Fibroblast of skin of right biceps (primary cell): Measurements from ENCODE around the gene MAP4K4.

Experiments
- DNase-seq: peaks from one replicate; pipeline ENCODE4 v3.0.0-alpha.2; 2013

Gene MAP4K4

GRCh38 chr2:101697124-101698013, at the start of gene MAP4K4:
Gene MAP4K4 (plus strand): TSS chr2:101697707. CDS start chr2:101698081, 374 bp downstream.
- DNase-seq = peak; percentile 89

GRCh38 chr2:101653469-101653868, 44.0 kb upstream of the MAP4K4 start:
- DNase-seq = no peak

- peak; percentile 57 for DNase-seq
Observed at GRCh38 chr2:101655702-101656422, 41.6 kb upstream of the MAP4K4 start.

GRCh38 chr2:101657787-101658186, 39.7 kb upstream of the MAP4K4 start:
- DNase-seq = no peak

GRCh38 chr2:101658387-101658786, 39.1 kb upstream of the MAP4K4 start:
- no peak for DNase-seq

- no peak for DNase-seq
Observed at GRCh38 chr2:101665312-101665711, 32.2 kb upstream of the MAP4K4 start.

- DNase-seq = no peak
Observed at GRCh38 chr2:101667823-101668222, 29.7 kb upstream of the MAP4K4 start.

- DNase-seq = no peak
Observed at GRCh38 chr2:101672047-101672446, 25.5 kb upstream of the MAP4K4 start.

- DNase-seq = no peak
Observed at GRCh38 chr2:101673920-101674319, 23.6 kb upstream of the MAP4K4 start.

- DNase-seq = no peak
Observed at GRCh38 chr2:101675512-101675911, 22.0 kb upstream of the MAP4K4 start.

GRCh38 chr2:101676674-101677073, 20.8 kb upstream of the MAP4K4 start:
- DNase-seq = no peak

GRCh38 chr2:101677658-101678057, 19.8 kb upstream of the MAP4K4 start:
- no peak for DNase-seq

- no peak for DNase-seq
Observed at GRCh38 chr2:101678379-101678778, 19.1 kb upstream of the MAP4K4 start.

- DNase-seq = peak; percentile 88
Observed at GRCh38 chr2:101679037-101679726, 18.3 kb upstream of the MAP4K4 start.

GRCh38 chr2:101679801-101680487, 17.6 kb upstream of the MAP4K4 start:
- DNase-seq = no peak

GRCh38 chr2:101682311-101682710, 15.2 kb upstream of the MAP4K4 start:
- DNase-seq = no peak

GRCh38 chr2:101684313-101684712, 13.2 kb upstream of the MAP4K4 start:
- no peak for DNase-seq

GRCh38 chr2:101688261-101688660, 9.2 kb upstream of the MAP4K4 start:
- DNase-seq = peak; percentile 71

- DNase-seq = no peak
Observed at GRCh38 chr2:101689114-101689825, 8.2 kb upstream of the MAP4K4 start.

GRCh38 chr2:101690547-101691152, 6.9 kb upstream of the MAP4K4 start:
- DNase-seq = no peak

- no peak for DNase-seq
Observed at GRCh38 chr2:101692041-101692440, 5.5 kb upstream of the MAP4K4 start.

GRCh38 chr2:101692766-101693165, 4.7 kb upstream of the MAP4K4 start:
- no peak for DNase-seq
